SK-N-SH (cell line): Measurements from ENCODE around the gene SLC4A2. TPM values are rescaled to one million over a fixed set of nuclear protein-coding genes. Genes with fewer than 3 reads are reported as not detected.

ENCODE experiments used
- CTCF ChIA-PET: fragments of 300-600, 350-600 bp; formaldehyde crosslinking; extraction: SDS; loops from one replicate; lab custom pipeline; 2021; lab: Yijun Ruan, JAX
- POLR2A ChIA-PET: fragments of 350-600 bp; sonication (Branson Sonifier 250); formaldehyde crosslinking; extraction: SDS; loops from one replicate; lab custom pipeline; 2020; ENCODE audit warnings: antibody characterized with exemption, inconsistent platforms; lab: Yijun Ruan, JAX
- DNase-seq: peaks from one replicate; pipeline ENCODE4 v3.0.0; 2012
- H2AFZ ChIP-seq: fragments of 200-600 bp; sonication (generic); 2 replicates; pipeline ENCODE4 v1.8.1; 2016; ENCODE audit warnings: antibody characterized with exemption, mild to moderate bottlenecking, low read depth
- H3F3A ChIP-seq: fragments of 200-600 bp; sonication (generic); replicated peaks from 2 replicates; pipeline ENCODE3; 2016; ENCODE audit warnings: antibody characterized with exemption, mild to moderate bottlenecking; ENCODE audit not compliant: insufficient read depth
- H3K27ac ChIP-seq, 2 experiments: fragments of 200-500 bp in 1 of 2; fragments of 200-600 bp in 1 of 2; sonication (Bioruptor generic) in 1 of 2; sonication (generic), shearing (Covaris generic) in 1 of 2; 2 replicates each; pipeline versions ENCODE4 v1.5.1 to v1.6.1; 2014 to 2016; ENCODE audit warnings: low read depth in 2 of 2, inconsistent platforms in 1 of 2, low read length in 1 of 2, mild to moderate bottlenecking in 1 of 2, mixed read lengths in 1 of 2
- H3K27me3 ChIP-seq: fragments of 200-600 bp; sonication (generic), shearing (Covaris generic); 2 replicates; pipeline ENCODE4 v1.6.1; 2016; ENCODE audit warnings: mixed run types; ENCODE audit not compliant: insufficient read depth
- H3K36me3 ChIP-seq, 2 experiments: fragments of 200-500 bp in 1 of 2; fragments of 200-600 bp in 1 of 2; sonication (Bioruptor generic) in 1 of 2; sonication (generic) in 1 of 2; replicated peaks in 1 of 2; 2 replicates each; pipeline versions ENCODE3 to v1.5.1; 2014 to 2016; ENCODE audit warnings: low read length in 1 of 2, mild to moderate bottlenecking in 1 of 2; ENCODE audit not compliant: insufficient read depth in 2 of 2, control insufficient read depth in 1 of 2
- H3K4me1 ChIP-seq, 2 experiments: fragments of 200-500 bp in 1 of 2; fragments of 200-600 bp in 1 of 2; sonication (Bioruptor generic) in 1 of 2; sonication (generic), shearing (Covaris generic) in 1 of 2; 2 replicates each; pipeline versions ENCODE4 v1.5.1 to v1.6.1; 2014 to 2016; ENCODE audit warnings: low read depth in 1 of 2, low read length in 1 of 2, mixed run types in 1 of 2; ENCODE audit not compliant: insufficient read depth in 2 of 2, control insufficient read depth in 1 of 2
- H3K4me2 ChIP-seq: fragments of 200-600 bp; sonication (generic), shearing (Covaris generic); 2 replicates; pipeline ENCODE4 v1.6.1; 2017; ENCODE audit warnings: mixed run types
- H3K4me3 ChIP-seq, 2 experiments: fragments of 200-500 bp in 1 of 2; fragments of 200-600 bp in 1 of 2; sonication (Bioruptor generic) in 1 of 2; sonication (generic), shearing (Covaris generic) in 1 of 2; 2 replicates each; pipeline versions ENCODE4 v1.5.1 to v1.8.1; 2014 to 2016; ENCODE audit warnings: low read depth in 2 of 2, inconsistent platforms in 1 of 2, low read length in 1 of 2, mild to moderate bottlenecking in 1 of 2, mixed read lengths in 1 of 2, moderate library complexity in 1 of 2
- H3K79me2 ChIP-seq: fragments of 200-600 bp; sonication (generic); 2 replicates; pipeline ENCODE4 v1.8.1; 2017; ENCODE audit warnings: mild to moderate bottlenecking; ENCODE audit not compliant: insufficient read depth
- H3K9ac ChIP-seq: fragments of 200-600 bp; sonication (generic); 2 replicates; pipeline ENCODE4 v1.6.1; 2017; ENCODE audit warnings: mixed run types
- H3K9me2 ChIP-seq: fragments of 200-600 bp; sonication (generic); 2 replicates; pipeline ENCODE4 v1.6.1; 2017; ENCODE audit warnings: mixed run types
- H3K9me3 ChIP-seq: fragments of 200-600 bp; sonication (generic); 2 replicates; pipeline ENCODE4 v1.6.1; 2017; ENCODE audit warnings: mixed run types, mild to moderate bottlenecking, moderate library complexity
- H4K20me1 ChIP-seq: fragments of 200-600 bp; sonication (generic); 2 replicates; pipeline ENCODE4 v1.6.1; 2017; ENCODE audit warnings: mild to moderate bottlenecking, mixed run types; ENCODE audit not compliant: insufficient read depth
- CHD2 ChIP-seq: fragments of 150-350 bp; IDR thresholded peaks from 2 replicates; pipeline ENCODE4 v1.6.1; 2018; ENCODE audit warnings: low read length; ENCODE audit not compliant: partially characterized antibody
- CTCF ChIP-seq: fragments of 200-600 bp; sonication (generic); IDR thresholded peaks from 2 replicates; pipeline ENCODE4 v1.6.1; 2017; ENCODE audit warnings: antibody characterized with exemption, mild to moderate bottlenecking, moderate library complexity
- ELF1 ChIP-seq: IDR thresholded peaks from 2 replicates; pipeline ENCODE4 v1.4.0; 2012
- FOSL2 ChIP-seq: IDR thresholded peaks from 2 replicates; pipeline ENCODE4 v1.4.0; 2012; ENCODE audit warnings: low read depth, mild to moderate bottlenecking, moderate library complexity, borderline replicate concordance
- GABPA ChIP-seq: IDR thresholded peaks from 2 replicates; pipeline ENCODE4 v1.4.0; 2012; ENCODE audit warnings: low read depth, mild to moderate bottlenecking
- IRF3 ChIP-seq: fragments of 150-350 bp; IDR thresholded peaks from 2 replicates; pipeline ENCODE4 v1.6.1; 2016; ENCODE audit warnings: mild to moderate bottlenecking, low read depth, low read length
- MEF2A ChIP-seq: IDR thresholded peaks from 2 replicates; pipeline ENCODE4 v1.4.0; 2012; ENCODE audit warnings: low read depth, borderline replicate concordance
- NFIC ChIP-seq: IDR thresholded peaks from 2 replicates; pipeline ENCODE4 v1.4.0; 2012; ENCODE audit warnings: borderline replicate concordance
- NRF1 ChIP-seq: IDR thresholded peaks from 2 replicates; pipeline ENCODE4 v1.6.1; 2012; ENCODE audit warnings: low read depth, mild to moderate bottlenecking, low read length
- PBX3 ChIP-seq: IDR thresholded peaks from 2 replicates; pipeline ENCODE4; 2012
- RAD21 ChIP-seq: IDR thresholded peaks from 2 replicates; pipeline ENCODE4 v1.6.1; 2012; ENCODE audit warnings: mild to moderate bottlenecking, low read length
- REST ChIP-seq: IDR thresholded peaks from 2 replicates; pipeline ENCODE4 v1.6.1; 2012; ENCODE audit warnings: mild to moderate bottlenecking, low read depth, low read length, moderate library complexity
- RFX5 ChIP-seq: IDR thresholded peaks from 2 replicates; pipeline ENCODE4 v1.6.1; 2012; ENCODE audit warnings: mild to moderate bottlenecking, improper control_type of control experiment, low read length
- TCF12 ChIP-seq: IDR thresholded peaks from 2 replicates; pipeline ENCODE4 v1.4.0; 2012
- TEAD4 ChIP-seq: IDR thresholded peaks from 2 replicates; pipeline ENCODE4 v1.4.0; 2012; ENCODE audit warnings: mild to moderate bottlenecking, borderline replicate concordance; ENCODE audit not compliant: insufficient read depth
- YY1 ChIP-seq: IDR thresholded peaks from 2 replicates; pipeline ENCODE4 v1.4.0; 2012; ENCODE audit warnings: low read depth, mild to moderate bottlenecking
- ZBTB33 ChIP-seq: IDR thresholded peaks from 2 replicates; pipeline ENCODE4 v1.4.0; 2012; ENCODE audit warnings: low read depth, borderline replicate concordance
- WGBS: methylation state at CpG from one replicate; pipeline ENCODE4 v1.1.6; 2017; ENCODE audit warnings: low lambda C conversion rate; 5-methylcytosine and 5-hydroxymethylcytosine counted together
- polyA plus RNA-seq, 3 experiments: library from polyadenylated mRNA; depleted of rRNA; stranded (reverse); fragments of >200 nt; gene quantifications; 2 replicates each; pipeline ENCODE4 v1.2.3, GENCODE V29; 2012

The SLC4A2 gene
- polyA plus RNA-seq, 1 of the 3 experiments (the other 2 are of a cell fraction): 167 TPM

- Histone ChIP-seq H3F3A (peaks cover 15% of the 10 kb centered on the region), H3K9me2 (no peaks in the 10 kb centered on the region), H3K4me1 (peaks cover 7 to 15% of the 10 kb centered on the region in 2 experiments; a peak in 3 of 4 replicates), H2AFZ (no peak overlapping the region)
- WGBS: 92% methylated on average over 6 of the region's 6 CpGs
- TF ChIP-seq IRF3 (no peak), CHD2 (no peak), YY1 (no peak), NFIC (no peak), PBX3 (no peak)
- TF ChIP-seq, all 33 proteins: peak for 0
- Histone ChIP-seq H3K36me3 (peaks cover 3 to 11% of the 10 kb centered on the region in 2 experiments), H3K4me2 (no peak overlapping the region), H3K9ac (no peak overlapping the region), H3K27me3 (no peaks in the 10 kb centered on the region), H3K4me3 (no peak overlapping the region), H4K20me1 (peaks cover 98% of the 10 kb centered on the region), H3K27ac (no peak overlapping the region), H3K79me2 (peaks cover 100% of the 10 kb centered on the region), H3K9me3 (no peaks in the 10 kb centered on the region)
- DNase-seq: no peak
- POLR2A ChIA-PET: no interaction called here
- CTCF ChIA-PET: interaction anchor here (0.9 to 21.3 kb wide), 4 partner anchors 15 to 76 kb away, joined by 4 to 474 read pairs (median 6); no protein-coding TSS in a partner anchor
Observed at GRCh38 chr7:151093748-151094147, 34.4 kb downstream of the SLC4A2 start.

GRCh38 chr7:151094675-151095074, 35.3 kb downstream of the SLC4A2 start:
- no peak overlapping the region for H3K27ac ChIP-seq
- H3F3A ChIP-seq: peaks cover 15% of the 10 kb centered on the region
- peaks cover 3 to 8% of the 10 kb centered on the region in 2 experiments for H3K36me3 ChIP-seq
- no peaks in the 10 kb centered on the region for H3K9me2 ChIP-seq
- no peak overlapping the region for H3K9ac ChIP-seq
- H3K9me3 ChIP-seq: no peaks in the 10 kb centered on the region
- peaks cover 0 to 5% of the 10 kb centered on the region in 2 experiments; a peak in 1 of 4 replicates for H3K4me1 ChIP-seq
- H3K4me3 ChIP-seq: no peak overlapping the region
- no peak overlapping the region for H3K4me2 ChIP-seq
- 90% methylated on average over 5 of the region's 5 CpGs for WGBS
- H3K27me3 ChIP-seq: no peaks in the 10 kb centered on the region
- H3K79me2 ChIP-seq: peaks cover 100% of the 10 kb centered on the region
- H4K20me1 ChIP-seq: peaks cover 95% of the 10 kb centered on the region
- DNase-seq: no peak
- no peak overlapping the region for H2AFZ ChIP-seq
- POLR2A ChIA-PET: no interaction called here
- CTCF ChIA-PET: interaction anchor here (0.8 to 21.3 kb wide), 6 partner anchors 14 to 77 kb away, joined by 3 to 474 read pairs (median 4); no protein-coding TSS in a partner anchor
- TF ChIP-seq TEAD4 (no peak), GABPA (no peak), TCF12 (no peak), MEF2A (no peak), ELF1 (no peak), PBX3 (no peak), CTCF (no peak), NRF1 (no peak), REST (no peak), RAD21 (no peak), YY1 (no peak), FOSL2 (no peak), RFX5 (no peak), ZBTB33 (no peak)
